ENCODE data around the gene MPC1L.
"Not testable (repeated sequence)": the region's sequence is repeated elsewhere in the genome, so short reads cannot be mapped to it uniquely, and the experiment has no call there.

The MPC1L gene

DNA sequence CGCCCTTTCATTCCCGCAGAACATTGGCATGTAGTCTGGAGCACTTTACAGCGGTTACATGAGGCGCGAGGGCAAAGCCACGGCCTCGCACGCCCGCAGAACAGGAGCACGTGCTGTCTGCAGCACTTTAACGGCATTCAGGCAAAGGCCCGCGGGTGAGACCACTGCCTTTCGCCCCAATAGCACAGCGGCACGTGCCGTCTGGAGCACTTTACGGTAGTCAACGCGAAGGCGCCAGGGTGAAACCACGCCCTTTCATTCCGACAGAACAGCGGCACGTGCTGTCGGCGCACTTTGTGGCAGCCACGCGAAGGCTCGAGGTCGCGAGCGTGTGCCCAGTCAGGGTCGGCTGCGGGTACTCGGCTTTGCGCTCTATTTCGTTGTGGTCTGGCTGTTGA lies at the start of gene MPC1L:
Gene MPC1L, plus strand, starts transcription at position 290 of the 398 bp plus-strand sequence. CDS start 138 bp downstream, outside the sequence.
- no peak for DNase-seq (ENCODE audit: low spot score)

DNA sequence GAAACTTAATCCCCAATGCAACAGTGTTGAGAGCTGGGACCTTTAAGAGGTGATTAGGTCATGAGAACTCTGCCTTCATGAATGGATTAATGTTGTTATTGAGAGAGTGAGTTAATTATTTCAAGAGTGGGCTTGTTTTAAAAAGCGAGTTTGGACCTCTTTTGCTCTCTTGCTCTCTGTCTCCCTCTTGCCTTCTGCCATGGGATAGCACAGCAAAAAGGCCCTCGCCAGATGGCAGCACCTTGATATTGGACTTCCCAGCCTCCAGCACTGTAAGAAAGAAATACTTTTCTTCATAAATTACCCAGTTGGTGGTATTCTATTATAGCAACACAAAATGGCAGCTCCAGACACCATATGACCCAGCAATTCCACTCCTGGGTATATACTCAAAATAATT lies 49.5 kb upstream of the MPC1L start:
- no peak for DNase-seq (ENCODE audit: low spot score)

DNA sequence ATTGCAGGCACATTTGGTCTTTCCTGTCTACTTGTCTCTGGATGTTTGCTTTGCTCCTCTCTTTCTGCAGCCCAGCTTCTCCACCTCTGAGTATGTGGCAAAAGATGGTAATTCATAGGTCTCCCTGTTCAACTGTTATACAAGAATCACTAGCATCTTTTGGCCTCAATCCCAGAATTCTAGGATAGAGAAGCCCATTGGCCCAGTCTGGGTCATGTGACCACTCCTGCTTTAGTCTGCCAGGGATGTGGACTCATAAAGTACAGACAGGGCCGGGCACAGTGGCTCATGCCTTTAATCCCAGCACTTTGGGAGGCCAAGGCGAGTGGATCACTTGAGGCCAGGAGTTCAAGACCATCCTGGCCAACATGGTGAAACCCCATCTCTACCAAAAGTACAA lies 47.8 kb upstream of the MPC1L start:
- not testable (repeated sequence) for DNase-seq (ENCODE audit: low spot score)

DNA sequence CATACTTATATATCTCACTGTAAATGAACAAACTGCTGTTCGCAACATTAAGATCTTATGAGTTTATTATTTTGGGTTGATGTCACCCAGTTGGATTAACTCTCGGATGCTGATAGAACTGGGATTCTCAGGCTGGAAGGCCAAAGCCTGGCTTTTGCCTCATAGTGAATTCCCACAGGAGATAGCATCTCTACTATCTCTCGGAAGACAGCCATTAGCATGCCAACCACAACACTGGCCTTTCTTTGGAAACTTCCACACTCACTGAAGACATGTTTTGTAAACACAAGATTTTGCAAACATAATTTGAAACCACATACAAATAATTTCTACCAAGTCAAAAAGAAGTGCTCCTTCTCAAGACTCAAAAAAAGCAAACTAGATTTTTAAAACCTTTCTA lies 46.9 kb upstream of the MPC1L start:
- no peak for DNase-seq (ENCODE audit: low spot score)

DNA sequence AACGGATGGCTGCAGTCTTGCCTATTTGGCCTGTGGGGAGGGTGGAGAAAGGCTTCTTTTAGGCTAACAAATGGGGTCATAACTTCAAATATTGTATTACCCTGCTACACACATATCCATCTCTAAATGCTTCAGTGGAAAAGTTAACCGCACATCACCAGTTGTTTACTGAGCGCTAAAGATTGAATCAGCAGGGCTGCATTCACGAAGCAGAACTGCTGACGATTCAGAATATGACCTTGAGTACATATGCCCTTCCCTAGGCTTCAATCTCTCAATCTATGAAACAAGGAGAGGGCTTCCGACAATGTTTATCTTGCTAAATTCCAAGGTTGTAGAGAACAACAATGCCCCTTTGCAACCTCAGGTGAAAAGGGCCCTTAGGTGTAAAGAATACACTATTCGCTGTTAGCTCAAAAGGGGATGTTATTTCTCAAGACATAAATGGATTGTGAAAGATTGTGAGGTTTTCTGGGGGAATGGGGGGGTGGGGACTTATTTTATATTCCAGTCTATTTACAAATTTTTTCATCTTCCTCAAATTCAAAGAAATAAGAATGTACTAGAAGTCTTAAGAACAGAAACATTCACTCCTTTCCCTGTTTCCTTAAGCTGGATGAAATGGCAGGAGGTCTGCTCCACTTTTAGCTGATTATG lies 45.1 kb upstream of the MPC1L start:
- no peak for DNase-seq (ENCODE audit: low spot score)

DNA sequence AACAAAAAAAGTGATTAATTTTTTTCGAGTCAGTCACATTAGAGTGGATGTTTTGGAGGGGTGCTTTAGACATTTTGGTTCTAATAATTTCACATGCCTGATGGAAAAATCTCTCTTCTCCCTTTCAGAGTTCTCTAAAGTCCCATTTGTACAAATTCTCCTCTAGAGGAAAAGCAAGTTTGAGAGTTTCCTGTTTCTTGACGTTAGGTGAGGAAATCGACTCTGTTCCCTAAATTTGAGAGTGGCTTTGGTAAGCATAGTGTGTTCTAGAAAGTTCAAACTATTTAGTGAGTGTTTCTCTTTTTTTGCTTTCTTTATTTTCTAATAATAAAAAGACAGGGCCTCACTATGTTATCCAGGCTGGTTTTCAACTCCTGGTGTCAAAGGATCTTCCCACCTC lies 44.1 kb upstream of the MPC1L start:
- no peak for DNase-seq (ENCODE audit: low spot score)

DNA sequence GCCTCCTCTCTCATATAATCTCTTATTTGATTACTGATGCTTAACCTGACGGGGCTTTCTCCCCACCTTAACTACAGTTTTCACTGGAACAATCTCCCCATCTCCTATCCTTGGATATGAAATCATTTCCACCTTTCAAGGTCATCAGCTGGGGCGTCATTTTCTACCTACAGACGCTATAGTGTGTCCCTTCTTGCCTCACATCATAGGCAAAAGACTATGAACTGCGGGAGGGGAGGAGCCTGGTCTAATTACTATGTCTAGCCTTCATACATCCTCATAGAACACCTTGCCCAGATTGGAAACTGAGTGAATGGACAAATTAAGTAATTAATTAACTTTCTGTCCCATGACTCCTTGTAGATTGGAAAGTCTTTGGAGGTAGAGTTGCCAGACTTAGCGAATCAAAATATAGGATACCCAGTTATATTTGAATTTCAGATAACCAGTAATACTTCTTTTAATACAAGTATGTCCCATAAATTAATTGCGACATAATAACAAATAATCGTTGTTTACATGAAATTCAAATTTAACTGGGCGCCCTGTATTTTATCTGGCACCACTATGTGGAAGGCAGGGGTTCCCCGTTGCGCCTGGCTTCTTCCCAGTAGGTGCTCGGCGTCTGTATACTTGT lies 43.2 kb upstream of the MPC1L start:
- DNase-seq (ENCODE audit: low spot score), result no peak

DNA sequence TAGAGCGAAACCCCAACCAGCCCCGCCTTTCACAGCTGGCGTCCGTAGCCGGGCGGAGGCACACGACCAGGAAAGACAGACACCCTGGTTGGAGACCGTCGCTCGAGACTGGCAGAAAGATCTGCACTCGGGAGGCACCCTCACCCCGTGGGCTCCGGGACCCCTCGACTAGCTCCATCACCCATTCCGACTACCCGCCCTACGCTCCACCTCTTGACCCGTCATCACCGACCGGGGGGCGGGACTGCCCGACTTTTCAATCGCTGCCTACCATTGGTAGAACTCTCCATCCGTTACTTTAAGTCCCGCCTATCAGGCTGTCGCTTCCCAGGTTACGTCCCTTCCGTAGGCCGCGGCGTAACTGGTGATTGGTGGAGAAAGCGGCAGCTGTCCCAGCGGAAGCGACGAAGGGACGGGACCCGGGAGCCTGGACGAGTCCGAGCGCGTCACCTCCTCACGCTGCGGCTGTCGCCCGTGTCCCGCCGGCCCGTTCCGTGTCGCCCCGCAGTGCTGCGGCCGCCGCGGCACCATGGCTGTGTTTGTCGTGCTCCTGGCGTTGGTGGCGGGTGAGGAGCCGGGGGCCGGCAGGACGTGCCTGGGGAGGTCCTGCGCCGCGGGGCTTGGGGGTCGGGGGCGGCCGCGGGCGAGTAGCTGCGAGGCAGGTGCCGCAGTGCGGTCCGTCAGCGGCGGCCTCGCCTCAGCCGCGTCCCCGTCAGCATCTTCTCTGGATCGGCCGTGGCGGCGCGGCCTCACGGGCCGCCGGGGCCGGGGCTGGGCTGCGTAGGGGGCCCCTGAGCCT lies 42.5 kb upstream of the MPC1L start, which contains the start of gene ATP6AP2:
Gene ATP6AP2, plus strand, starts transcription at position 434 of the 799 bp plus-strand sequence. Its CDS starts 96 bp downstream, at position 530.
- peak; percentile 90 for DNase-seq (ENCODE audit: low spot score)

DNA sequence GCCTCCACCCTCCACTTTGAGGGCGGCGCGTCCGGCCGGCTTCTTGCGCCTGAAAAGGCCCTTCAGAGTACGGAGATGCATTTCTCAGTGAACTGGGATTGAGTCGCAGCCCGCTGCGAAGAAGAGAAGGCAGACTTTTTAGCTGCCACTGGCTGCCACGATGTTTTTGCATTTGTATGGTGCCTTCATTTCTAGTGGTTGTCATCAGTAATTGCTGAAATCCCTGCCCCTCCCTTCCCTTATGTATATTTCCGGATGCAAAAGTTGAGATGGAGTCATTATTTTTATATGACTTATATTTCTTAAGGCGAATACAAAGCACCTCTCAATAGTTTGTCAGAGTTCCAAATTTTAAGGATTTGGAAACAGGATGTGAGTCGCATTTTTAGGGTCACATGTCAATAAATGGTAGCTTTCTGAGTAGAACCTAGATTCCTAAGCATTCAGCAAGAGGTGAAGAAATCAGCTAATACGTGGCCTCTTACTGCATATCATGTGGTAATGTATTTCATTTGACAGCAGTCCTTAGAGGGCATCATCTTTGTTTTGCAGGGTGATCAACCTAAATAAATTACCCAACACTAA lies 41.8 kb upstream of the MPC1L start:
- DNase-seq (ENCODE audit: low spot score), result peak; percentile 8

DNA sequence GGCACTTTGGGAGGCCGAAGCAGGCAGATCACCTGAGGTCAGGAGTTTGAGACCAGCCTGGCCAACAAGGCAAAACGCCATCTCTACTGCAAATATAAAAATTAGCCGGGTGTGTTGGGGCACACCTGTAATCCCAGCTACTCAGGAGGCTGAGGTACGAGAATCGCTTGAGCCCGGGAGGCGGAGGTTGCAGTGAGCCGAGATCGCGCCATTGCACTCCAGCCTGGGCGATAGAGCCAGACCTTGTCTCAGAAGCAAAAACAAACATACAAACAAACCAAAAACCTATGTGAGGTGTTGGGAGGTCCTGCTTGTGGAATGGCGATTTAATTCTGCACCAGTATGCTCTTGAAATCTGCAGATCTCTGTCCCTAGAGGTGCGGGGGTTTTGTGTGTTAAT lies 41.0 kb upstream of the MPC1L start:
- not testable (repeated sequence) for DNase-seq (ENCODE audit: low spot score)

DNA sequence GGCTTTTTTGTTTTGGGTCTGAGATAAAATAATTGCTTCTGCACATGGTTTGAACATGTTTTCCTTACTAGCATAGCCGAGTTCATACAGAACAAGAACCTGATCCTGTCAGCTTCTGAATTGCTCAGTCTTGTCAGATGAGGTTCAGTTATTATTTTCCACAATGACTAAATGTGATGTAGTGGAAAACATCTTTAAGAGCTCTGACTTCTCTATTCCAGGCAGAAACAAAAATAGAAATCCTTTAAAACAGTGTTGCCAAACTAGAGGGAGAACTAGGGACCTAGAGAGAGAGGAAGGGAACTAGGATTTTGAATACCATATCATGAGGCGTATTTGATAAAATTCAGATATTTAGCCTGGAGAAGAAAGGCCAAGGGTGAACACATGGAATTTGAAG lies 40.4 kb upstream of the MPC1L start:
- DNase-seq (ENCODE audit: low spot score), result no peak

DNA sequence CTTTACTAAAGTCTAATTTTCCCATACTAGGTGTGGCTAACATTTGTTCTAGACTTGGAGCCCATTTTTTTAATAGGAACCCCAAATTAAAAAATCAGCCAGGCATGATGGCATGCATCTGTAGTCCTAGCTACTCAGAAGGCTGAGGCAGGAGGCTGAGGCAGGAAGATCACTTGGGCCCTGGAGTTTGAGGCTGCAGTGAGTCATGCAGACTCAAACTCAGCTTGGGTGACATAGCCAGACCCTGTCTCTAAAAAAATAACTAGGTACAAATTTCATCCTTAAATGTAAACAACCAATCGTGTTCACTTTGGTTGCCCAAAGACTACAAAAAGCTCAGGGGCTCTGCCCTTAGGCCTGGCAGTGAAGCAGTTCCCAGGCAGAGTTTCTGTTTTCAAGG lies 35.6 kb upstream of the MPC1L start:
- DNase-seq (ENCODE audit: low spot score), result not testable (repeated sequence)

DNA sequence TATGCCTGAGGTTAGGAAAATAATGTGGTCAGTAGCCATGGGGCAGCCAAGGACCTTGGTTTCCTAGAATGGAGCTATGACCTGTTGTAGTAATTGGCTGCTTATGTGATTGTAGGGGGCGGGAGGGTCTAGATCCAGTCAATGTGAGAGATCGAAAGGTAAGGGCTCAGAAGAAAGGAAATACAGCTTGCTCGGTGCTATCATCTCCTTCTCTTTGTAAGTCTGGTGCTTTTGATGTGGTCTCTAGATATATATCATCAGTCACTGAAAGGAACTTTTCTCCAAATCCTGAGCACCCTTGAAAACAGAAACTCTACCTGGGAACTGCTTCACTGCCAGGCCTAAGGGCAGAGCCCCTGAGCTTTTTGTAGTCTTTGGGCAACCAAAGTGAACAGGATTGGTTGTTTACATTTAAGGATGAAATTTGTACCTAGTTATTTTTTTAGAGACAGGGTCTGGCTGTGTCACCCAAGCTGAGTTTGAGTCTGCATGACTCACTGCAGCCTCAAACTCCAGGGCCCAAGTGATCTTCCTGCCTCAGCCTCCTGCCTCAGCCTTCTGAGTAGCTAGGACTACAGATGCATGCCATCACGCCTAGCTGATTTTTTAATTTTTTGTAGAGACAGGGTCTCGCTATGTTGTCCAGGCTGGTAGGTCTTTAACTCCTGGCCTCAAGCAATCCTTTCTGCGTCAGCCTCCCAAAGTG lies 33.5 kb upstream of the MPC1L start:
- DNase-seq (ENCODE audit: low spot score), result not testable (repeated sequence)

DNA sequence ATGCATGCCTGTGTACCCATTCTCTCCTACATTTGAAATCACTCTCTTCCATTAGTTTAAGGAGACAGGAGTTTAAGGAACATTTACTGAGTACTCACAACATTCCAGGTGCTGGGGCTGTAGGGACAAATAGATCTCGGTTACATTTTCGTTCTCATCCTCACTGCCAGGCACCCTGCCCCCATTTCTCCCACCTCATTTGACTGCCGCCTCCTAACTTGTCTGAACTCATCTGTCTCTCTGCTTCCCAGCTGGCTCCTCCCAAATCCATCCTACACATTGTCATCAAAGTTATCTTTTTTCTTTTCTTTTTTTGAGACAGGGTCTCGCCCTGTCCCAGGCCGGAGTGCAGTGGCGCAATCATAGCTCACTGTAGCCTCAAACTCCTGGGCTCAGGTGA lies 19.8 kb upstream of the MPC1L start:
- no peak for DNase-seq (ENCODE audit: low spot score)

DNA sequence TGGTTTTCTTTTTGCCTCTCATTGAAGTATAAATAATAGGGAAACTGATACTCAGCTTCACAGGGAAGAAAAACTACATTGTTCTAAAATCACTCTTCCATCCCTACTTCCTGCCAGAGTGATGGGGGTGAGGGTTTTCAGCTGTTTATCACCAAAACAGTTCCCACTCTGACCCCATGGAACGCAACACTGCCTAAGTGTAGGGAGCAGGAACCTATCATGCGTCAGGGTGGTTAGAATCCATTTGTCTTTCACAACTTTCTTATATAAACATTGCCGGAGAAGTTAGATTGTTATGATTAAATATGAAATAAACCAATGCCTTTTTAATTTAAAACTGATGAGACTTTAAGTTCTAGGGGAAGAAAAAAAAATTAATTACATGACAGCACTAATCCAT lies 15.8 kb upstream of the MPC1L start:
- no peak for DNase-seq (ENCODE audit: low spot score)

DNA sequence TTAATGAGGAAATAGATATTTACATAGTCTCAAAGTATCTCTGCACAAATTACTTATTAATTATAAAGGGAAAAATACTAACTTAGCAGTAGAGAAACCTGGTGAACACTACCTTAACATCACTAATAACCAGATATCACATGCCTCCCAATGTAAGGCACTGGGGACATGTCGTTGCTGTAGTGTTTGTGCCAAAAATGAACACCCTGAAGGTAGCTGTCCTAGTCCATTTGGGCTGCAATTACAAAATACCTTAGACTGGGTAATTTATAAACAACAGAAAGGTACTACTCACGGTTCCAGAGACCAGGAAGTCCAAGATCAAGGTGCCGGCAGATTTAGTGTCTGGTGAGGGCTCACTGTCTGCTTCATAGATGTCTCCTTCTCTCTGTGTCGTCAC lies 10.7 kb upstream of the MPC1L start:
- no peak for DNase-seq (ENCODE audit: low spot score)

DNA sequence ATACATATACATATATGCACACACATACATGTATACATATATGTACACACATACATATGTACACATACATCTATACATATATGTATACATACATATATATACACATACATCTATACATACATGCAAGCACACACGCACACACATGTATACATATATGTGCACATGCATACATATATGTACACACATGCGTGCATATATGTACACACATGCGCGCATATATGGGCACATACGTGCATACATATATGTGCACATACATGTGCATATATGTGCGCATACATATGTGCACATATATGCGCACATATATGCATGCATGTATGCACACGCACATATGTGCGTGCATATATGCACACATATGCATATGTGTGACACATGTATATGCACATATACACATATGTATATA lies 7.3 kb upstream of the MPC1L start:
- no peak for DNase-seq (ENCODE audit: low spot score)

DNA sequence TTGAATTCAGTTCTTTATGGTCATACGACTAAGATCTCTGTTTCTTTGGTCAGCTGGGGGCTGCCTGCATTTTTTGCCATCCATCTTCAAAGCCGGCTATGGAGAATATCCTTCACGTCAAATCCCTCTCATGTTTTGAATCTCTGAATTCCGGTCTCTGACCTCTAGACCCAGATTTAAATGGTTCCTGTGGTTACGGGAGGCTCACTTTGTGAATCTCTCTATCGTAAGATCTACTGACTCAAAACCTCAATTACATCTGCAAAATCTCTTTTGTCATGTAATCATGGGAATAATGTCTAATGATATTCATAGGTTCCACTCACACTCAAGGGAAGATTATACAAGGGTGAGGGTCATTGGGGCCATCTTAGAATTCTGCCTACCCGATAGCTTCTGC lies 5.7 kb upstream of the MPC1L start:
- no peak for DNase-seq (ENCODE audit: low spot score)

DNA sequence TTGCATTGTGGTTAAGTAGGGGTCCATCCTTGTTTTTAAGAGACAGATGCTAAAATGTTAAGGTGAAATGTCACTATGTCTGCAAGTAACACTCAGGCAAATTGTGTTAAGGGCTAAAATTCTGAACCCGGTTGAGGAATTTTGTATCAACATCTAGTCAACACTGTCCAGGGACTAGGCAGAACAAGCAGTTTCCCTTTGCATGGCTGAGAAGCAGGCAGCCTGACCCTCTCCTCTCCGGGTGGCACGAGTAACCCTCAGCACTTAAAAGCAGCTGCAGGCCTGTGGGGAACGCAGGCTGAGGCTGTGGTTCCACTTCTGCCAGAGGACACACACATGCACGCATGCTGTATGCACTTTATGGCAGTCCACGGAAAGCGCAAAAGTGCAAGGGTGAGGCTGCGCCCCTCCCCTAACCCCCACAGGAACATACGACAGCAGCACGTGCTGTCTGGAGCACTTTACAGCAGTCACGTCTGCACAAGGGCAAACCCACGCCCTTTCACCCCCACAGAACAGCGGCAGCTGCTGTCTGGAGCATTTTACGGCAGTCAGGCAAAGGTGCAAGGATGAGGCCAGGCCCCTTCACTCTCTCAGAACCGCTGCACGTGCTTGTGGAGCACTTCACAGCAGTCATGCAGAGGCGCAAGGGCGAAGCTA lies 619 bp upstream of the MPC1L start:
- no peak for DNase-seq (ENCODE audit: low spot score)

DNA sequence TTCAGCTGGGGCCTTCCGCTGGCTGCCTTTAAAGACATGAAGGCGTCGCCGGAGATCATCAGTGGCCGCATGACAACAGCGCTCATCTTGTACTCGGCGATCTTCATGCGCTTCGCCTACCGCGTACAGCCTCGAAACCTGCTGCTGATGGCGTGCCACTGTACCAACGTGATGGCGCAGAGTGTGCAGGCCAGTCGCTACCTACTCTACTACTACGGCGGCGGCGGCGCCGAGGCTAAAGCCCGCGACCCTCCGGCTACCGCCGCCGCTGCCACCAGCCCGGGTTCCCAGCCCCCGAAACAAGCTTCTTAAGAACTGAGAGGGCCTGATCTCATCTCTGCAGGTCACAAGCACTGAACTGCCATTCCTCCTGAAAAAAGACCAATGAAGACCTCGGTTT lies 437 bp downstream of the MPC1L start:
- no peak for DNase-seq (ENCODE audit: low spot score)

DNA sequence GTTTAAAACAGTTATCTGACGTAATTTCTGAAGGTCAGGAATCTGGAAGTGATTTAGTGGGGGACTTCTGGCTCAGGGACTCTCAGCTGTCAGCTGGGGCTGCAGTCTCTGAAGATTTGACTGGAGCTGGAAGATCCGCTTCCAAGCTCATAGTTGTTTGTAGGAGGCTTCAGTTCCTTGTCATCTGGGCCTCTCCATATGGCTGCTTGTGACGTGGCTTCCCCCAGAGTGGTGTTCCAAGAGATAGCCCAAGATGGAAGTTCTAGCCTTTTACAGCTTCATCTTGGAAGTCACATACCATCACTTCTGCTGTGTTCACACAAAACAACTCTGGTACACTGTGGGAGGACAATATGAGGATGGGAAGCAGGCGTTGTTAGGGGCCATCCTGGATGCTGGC lies 2.1 kb downstream of the MPC1L start:
- DNase-seq (ENCODE audit: low spot score), result no peak

DNA sequence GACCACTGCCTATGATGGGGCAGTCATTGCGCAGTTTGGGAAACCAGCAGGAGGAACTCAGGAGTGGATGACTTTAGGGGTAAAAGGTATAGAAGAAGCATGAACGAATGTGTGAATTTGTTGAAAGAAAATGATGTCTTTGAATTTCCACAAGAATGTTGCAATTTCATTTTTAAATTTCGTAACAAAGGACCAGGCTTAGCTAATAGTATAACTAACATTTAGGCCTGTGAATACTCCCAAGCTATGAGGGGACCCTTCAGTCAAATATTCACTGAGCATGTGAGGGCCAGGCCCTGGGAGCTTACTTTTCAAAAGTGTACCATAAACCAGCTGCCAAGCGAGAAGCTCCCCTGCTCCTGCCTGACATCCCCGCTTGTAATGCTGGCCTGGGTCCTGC lies 5.3 kb downstream of the MPC1L start:
- no peak for DNase-seq (ENCODE audit: low spot score)
